ENCODE data around the gene BCL3.
A peak's percentile ranks its signal among the peaks of the same experiment; 100 is the strongest.

Gene BCL3

GRCh38 chr19:44726465-44726864 lies 22.0 kb upstream of the BCL3 start:
- no peak overlapping the region for H3K4me3 Mint-ChIP-seq
- no peak for DNase-seq (ENCODE audit: low spot score)
- H3K36me3 Mint-ChIP-seq (ENCODE audit: low read depth) = no peaks in the 10 kb centered on the region
- peaks cover 43% of the 10 kb centered on the region for H3K4me1 Mint-ChIP-seq (ENCODE audit: low read depth)
- no peaks in the 10 kb centered on the region for H3K27me3 Mint-ChIP-seq (ENCODE audit: low read depth)
- no peaks in the 10 kb centered on the region for H3K9me3 Mint-ChIP-seq
- no peak overlapping the region for H3K27ac Mint-ChIP-seq

- Mint-ChIP-seq H3K27me3 (ENCODE audit: low read depth) (peaks cover 2% of the 10 kb centered on the region), H3K9me3 (no peaks in the 10 kb centered on the region), H3K36me3 (ENCODE audit: low read depth) (no peaks in the 10 kb centered on the region), H3K27ac (peak overlapping the region; percentile 58), H3K4me1 (ENCODE audit: low read depth) (peaks cover 32% of the 10 kb centered on the region), H3K4me3 (no peak overlapping the region)
- no peak for DNase-seq (ENCODE audit: low spot score)
Measured at GRCh38 chr19:44728178-44728577, 20.3 kb upstream of the BCL3 start.

- Mint-ChIP-seq H3K4me3 (no peak overlapping the region), H3K27me3 (ENCODE audit: low read depth) (peaks cover 2% of the 10 kb centered on the region), H3K27ac (peak overlapping the region; percentile 28), H3K9me3 (no peaks in the 10 kb centered on the region), H3K36me3 (ENCODE audit: low read depth) (no peaks in the 10 kb centered on the region), H3K4me1 (ENCODE audit: low read depth) (peaks cover 22% of the 10 kb centered on the region)
- no peak for DNase-seq (ENCODE audit: low spot score)
Measured at GRCh38 chr19:44729516-44730033, 18.9 kb upstream of the BCL3 start.

GRCh38 chr19:44731081-44731480 lies 17.4 kb upstream of the BCL3 start:
- H3K27ac Mint-ChIP-seq = no peak overlapping the region
- DNase-seq (ENCODE audit: low spot score) = no peak
- peaks cover 21% of the 10 kb centered on the region for H3K4me1 Mint-ChIP-seq (ENCODE audit: low read depth)
- no peak overlapping the region for H3K4me3 Mint-ChIP-seq
- peaks cover 2% of the 10 kb centered on the region for H3K27me3 Mint-ChIP-seq (ENCODE audit: low read depth)
- no peaks in the 10 kb centered on the region for H3K36me3 Mint-ChIP-seq (ENCODE audit: low read depth)
- H3K9me3 Mint-ChIP-seq = no peaks in the 10 kb centered on the region

GRCh38 chr19:44731622-44732021 lies 16.9 kb upstream of the BCL3 start:
- H3K4me1 Mint-ChIP-seq (ENCODE audit: low read depth) = peaks cover 21% of the 10 kb centered on the region
- H3K27me3 Mint-ChIP-seq (ENCODE audit: low read depth) = peaks cover 2% of the 10 kb centered on the region
- H3K36me3 Mint-ChIP-seq (ENCODE audit: low read depth) = no peaks in the 10 kb centered on the region
- H3K27ac Mint-ChIP-seq = no peak overlapping the region
- DNase-seq (ENCODE audit: low spot score) = no peak
- H3K9me3 Mint-ChIP-seq = no peaks in the 10 kb centered on the region
- no peak overlapping the region for H3K4me3 Mint-ChIP-seq

- no peak overlapping the region for H3K27ac Mint-ChIP-seq
- peaks cover 2% of the 10 kb centered on the region for H3K27me3 Mint-ChIP-seq (ENCODE audit: low read depth)
- H3K4me3 Mint-ChIP-seq = no peak overlapping the region
- no peaks in the 10 kb centered on the region for H3K36me3 Mint-ChIP-seq (ENCODE audit: low read depth)
- peaks cover 23% of the 10 kb centered on the region for H3K4me1 Mint-ChIP-seq (ENCODE audit: low read depth)
- no peak for DNase-seq (ENCODE audit: low spot score)
- no peaks in the 10 kb centered on the region for H3K9me3 Mint-ChIP-seq
Measured at GRCh38 chr19:44732235-44733014, 16.1 kb upstream of the BCL3 start.

GRCh38 chr19:44734357-44734756 lies 14.2 kb upstream of the BCL3 start:
- H3K9me3 Mint-ChIP-seq = no peaks in the 10 kb centered on the region
- H3K36me3 Mint-ChIP-seq (ENCODE audit: low read depth) = no peaks in the 10 kb centered on the region
- no peak overlapping the region for H3K4me3 Mint-ChIP-seq
- H3K27ac Mint-ChIP-seq = no peak overlapping the region
- peaks cover 2% of the 10 kb centered on the region for H3K27me3 Mint-ChIP-seq (ENCODE audit: low read depth)
- H3K4me1 Mint-ChIP-seq (ENCODE audit: low read depth) = peaks cover 13% of the 10 kb centered on the region
- DNase-seq (ENCODE audit: low spot score) = no peak

GRCh38 chr19:44735011-44735410 lies 13.5 kb upstream of the BCL3 start:
- no peak overlapping the region for H3K4me3 Mint-ChIP-seq
- H3K4me1 Mint-ChIP-seq (ENCODE audit: low read depth) = peaks cover 13% of the 10 kb centered on the region
- peaks cover 2% of the 10 kb centered on the region for H3K27me3 Mint-ChIP-seq (ENCODE audit: low read depth)
- no peaks in the 10 kb centered on the region for H3K36me3 Mint-ChIP-seq (ENCODE audit: low read depth)
- DNase-seq (ENCODE audit: low spot score) = no peak
- no peaks in the 10 kb centered on the region for H3K9me3 Mint-ChIP-seq
- H3K27ac Mint-ChIP-seq = no peak overlapping the region

- H3K27me3 Mint-ChIP-seq (ENCODE audit: low read depth) = no peaks in the 10 kb centered on the region
- no peak overlapping the region for H3K4me3 Mint-ChIP-seq
- DNase-seq (ENCODE audit: low spot score) = no peak
- H3K9me3 Mint-ChIP-seq = no peaks in the 10 kb centered on the region
- no peaks in the 10 kb centered on the region for H3K36me3 Mint-ChIP-seq (ENCODE audit: low read depth)
- H3K4me1 Mint-ChIP-seq (ENCODE audit: low read depth) = peaks cover 19% of the 10 kb centered on the region
- H3K27ac Mint-ChIP-seq = no peak overlapping the region
Measured at GRCh38 chr19:44737238-44738071, 11.1 kb upstream of the BCL3 start.

GRCh38 chr19:44738136-44738535 lies 10.4 kb upstream of the BCL3 start:
- Mint-ChIP-seq H3K27me3 (ENCODE audit: low read depth) (no peaks in the 10 kb centered on the region), H3K4me1 (ENCODE audit: low read depth) (peaks cover 19% of the 10 kb centered on the region), H3K36me3 (ENCODE audit: low read depth) (no peaks in the 10 kb centered on the region), H3K27ac (no peak overlapping the region), H3K9me3 (no peaks in the 10 kb centered on the region), H3K4me3 (no peak overlapping the region)
- no peak for DNase-seq (ENCODE audit: low spot score)

- Mint-ChIP-seq H3K9me3 (no peaks in the 10 kb centered on the region), H3K4me1 (ENCODE audit: low read depth) (peaks cover 19% of the 10 kb centered on the region), H3K27me3 (ENCODE audit: low read depth) (no peaks in the 10 kb centered on the region), H3K27ac (no peak overlapping the region), H3K4me3 (no peak overlapping the region), H3K36me3 (ENCODE audit: low read depth) (no peaks in the 10 kb centered on the region)
- DNase-seq (ENCODE audit: low spot score) = no peak
Measured at GRCh38 chr19:44738603-44739558, 9.6 kb upstream of the BCL3 start.

- no peak overlapping the region for H3K4me3 Mint-ChIP-seq
- H3K4me1 Mint-ChIP-seq (ENCODE audit: low read depth) = peaks cover 12% of the 10 kb centered on the region
- H3K27ac Mint-ChIP-seq = peak overlapping the region; percentile 20
- no peaks in the 10 kb centered on the region for H3K36me3 Mint-ChIP-seq (ENCODE audit: low read depth)
- DNase-seq (ENCODE audit: low spot score) = no peak
- H3K27me3 Mint-ChIP-seq (ENCODE audit: low read depth) = no peaks in the 10 kb centered on the region
- H3K9me3 Mint-ChIP-seq = no peaks in the 10 kb centered on the region
Measured at GRCh38 chr19:44740351-44740824, 8.1 kb upstream of the BCL3 start.

- H3K36me3 Mint-ChIP-seq (ENCODE audit: low read depth) = no peaks in the 10 kb centered on the region
- H3K4me3 Mint-ChIP-seq = no peak overlapping the region
- H3K27ac Mint-ChIP-seq = no peak overlapping the region
- DNase-seq (ENCODE audit: low spot score) = no peak
- H3K4me1 Mint-ChIP-seq (ENCODE audit: low read depth) = peaks cover 19% of the 10 kb centered on the region
- H3K27me3 Mint-ChIP-seq (ENCODE audit: low read depth) = peaks cover 2% of the 10 kb centered on the region
- no peaks in the 10 kb centered on the region for H3K9me3 Mint-ChIP-seq
Measured at GRCh38 chr19:44741258-44741731, 7.2 kb upstream of the BCL3 start.
